Neural progenitor cell (in vitro differentiated cells): ENCODE results near the gene RAPH1. TPM values are rescaled to one million over a fixed set of nuclear protein-coding genes. Genes with fewer than 3 reads are reported as not detected.

Experiments
- DNase-seq: peaks from one replicate; pipeline ENCODE4 v3.0.0-alpha.2; 2016; ENCODE audit warnings: low spot score
- H2AFZ ChIP-seq: fragments of 200-600 bp; sonication (generic); replicated peaks from 2 replicates; pipeline ENCODE4 v1.6.1; 2016; ENCODE audit warnings: antibody characterized with exemption
- H3F3A ChIP-seq: fragments of 200-600 bp; sonication (generic); 2 replicates; pipeline ENCODE4 v1.6.1; 2016; ENCODE audit warnings: antibody characterized with exemption, low read depth
- H3K27ac ChIP-seq: fragments of 200-600 bp; sonication (generic); 2 replicates; pipeline ENCODE4 v1.5.1; 2016; ENCODE audit warnings: mild to moderate bottlenecking
- H3K27me3 ChIP-seq: fragments of 200-600 bp; sonication (generic); 2 replicates; pipeline ENCODE4 v1.6.1; 2016; ENCODE audit warnings: mild to moderate bottlenecking, moderate library complexity
- H3K36me3 ChIP-seq: fragments of 200-600 bp; sonication (generic); 2 replicates; pipeline ENCODE4 v1.5.1; 2016
- H3K4me1 ChIP-seq: fragments of 200-600 bp; sonication (generic); 2 replicates; pipeline ENCODE4 v1.6.1; 2016; ENCODE audit warnings: mixed run types
- H3K4me2 ChIP-seq: fragments of 200-600 bp; sonication (generic); 2 replicates; pipeline ENCODE4 v1.6.1; 2016
- H3K4me3 ChIP-seq: fragments of 200-600 bp; sonication (generic); 2 replicates; pipeline ENCODE4 v1.5.1; 2016
- H3K79me2 ChIP-seq: fragments of 200-600 bp; sonication (generic); 2 replicates; pipeline ENCODE4 v1.6.1; 2016; ENCODE audit warnings: low read depth
- H3K9ac ChIP-seq: fragments of 200-600 bp; sonication (generic); 2 replicates; pipeline ENCODE4 v1.6.1; 2016
- H3K9me3 ChIP-seq: fragments of 200-600 bp; sonication (generic); 2 replicates; pipeline ENCODE4 v1.5.1; 2016; ENCODE audit warnings: low read depth
- H4K20me1 ChIP-seq: fragments of 200-600 bp; sonication (generic); 2 replicates; pipeline ENCODE4 v1.6.1; 2016; ENCODE audit warnings: low read depth
- H3K27ac Mint-ChIP-seq: 3 replicates; pipeline ENCODE4 v1.8.0; 2021; ENCODE audit warnings: mixed read lengths
- H3K27me3 Mint-ChIP-seq: 2 replicates; pipeline ENCODE4 v1.8.0; 2022; ENCODE audit warnings: low read depth, mild to moderate bottlenecking, inconsistent platforms, moderate library complexity, mixed read lengths; ENCODE audit not compliant: insufficient read depth
- H3K36me3 Mint-ChIP-seq: 3 replicates; pipeline ENCODE4 v1.8.0; 2021; ENCODE audit warnings: mixed read lengths
- H3K4me1 Mint-ChIP-seq: 3 replicates; pipeline ENCODE4 v1.8.0; 2021; ENCODE audit warnings: mixed read lengths
- H3K4me3 Mint-ChIP-seq: 3 replicates; pipeline ENCODE4 v1.8.0; 2021; ENCODE audit warnings: mild to moderate bottlenecking, moderate library complexity, mixed read lengths
- H3K9me3 Mint-ChIP-seq: 3 replicates; pipeline ENCODE4 v1.8.0; 2020; ENCODE audit warnings: mixed read lengths
- CTCF ChIP-seq: fragments of 200-600 bp; sonication (generic); IDR thresholded peaks from 2 replicates; pipeline ENCODE4 v1.5.1; 2017; ENCODE audit warnings: antibody characterized with exemption, mild to moderate bottlenecking
- EZH2 ChIP-seq: fragments of 200-600 bp; sonication (generic); IDR thresholded peaks from 2 replicates; pipeline ENCODE4 v1.6.1; 2017; ENCODE audit warnings: antibody characterized with exemption, mild to moderate bottlenecking, moderate library complexity
- EZH2phosphoT487 ChIP-seq: fragments of 200-600 bp; sonication (generic); IDR thresholded peaks from 2 replicates; pipeline ENCODE4 v1.6.1; 2017; ENCODE audit warnings: antibody characterized with exemption
- total RNA-seq: library from RNA; depleted of rRNA; stranded (reverse); fragments of >200 nt; gene quantifications from 2 replicates; pipeline ENCODE4 v1.2.3, GENCODE V29; 2015; ENCODE audit warnings: low replicate concordance

RAPH1 gene
- total RNA-seq, 1 donor from 2014 or later: 11.2 TPM

GRCh38 chr2:203440671-203441070 lies 94.4 kb downstream of the RAPH1 start:
- no peak overlapping the region for H3K4me3 Mint-ChIP-seq
- peaks cover 42% of the 10 kb centered on the region for H3K36me3 Mint-ChIP-seq
- Histone ChIP-seq H3K27me3 (no peaks in the 10 kb centered on the region), H4K20me1 (no peaks in the 10 kb centered on the region), H3K27ac (no peak overlapping the region), H3F3A (peaks cover 11% of the 10 kb centered on the region), H3K9me3 (no peaks in the 10 kb centered on the region), H3K9ac (no peak overlapping the region), H3K36me3 (no peaks in the 10 kb centered on the region), H3K4me1 (no peaks in the 10 kb centered on the region), H3K79me2 (no peaks in the 10 kb centered on the region), H3K4me3 (no peak overlapping the region), H2AFZ (no peak overlapping the region), H3K4me2 (no peak overlapping the region)
- TF ChIP-seq CTCF (no peak), EZH2phosphoT487 (no peak), EZH2 (no peak)
- H3K27ac Mint-ChIP-seq: no peak overlapping the region
- peaks cover 4% of the 10 kb centered on the region for H3K27me3 Mint-ChIP-seq
- peaks cover 16% of the 10 kb centered on the region for H3K4me1 Mint-ChIP-seq
- no peak for DNase-seq
- no peaks in the 10 kb centered on the region for H3K9me3 Mint-ChIP-seq

- Mint-ChIP-seq H3K4me3 (no peak overlapping the region), H3K27me3 (peaks cover 4% of the 10 kb centered on the region), H3K27ac (no peak overlapping the region), H3K36me3 (peaks cover 33% of the 10 kb centered on the region), H3K9me3 (no peaks in the 10 kb centered on the region), H3K4me1 (peaks cover 11% of the 10 kb centered on the region)
- H3F3A ChIP-seq: peaks cover 18% of the 10 kb centered on the region
- no peak for DNase-seq
- H3K4me3 ChIP-seq: no peak overlapping the region
- H3K9me3 ChIP-seq: no peaks in the 10 kb centered on the region
- H2AFZ ChIP-seq: no peak overlapping the region
- no peaks in the 10 kb centered on the region for H3K27me3 ChIP-seq
- H3K36me3 ChIP-seq: peaks cover 9% of the 10 kb centered on the region
- no peak overlapping the region for H3K4me2 ChIP-seq
- no peaks in the 10 kb centered on the region for H4K20me1 ChIP-seq
- no peaks in the 10 kb centered on the region for H3K79me2 ChIP-seq
- no peak for TF ChIP-seq CTCF
- no peak for TF ChIP-seq EZH2
- TF ChIP-seq EZH2phosphoT487: no peak
- no peaks in the 10 kb centered on the region for H3K4me1 ChIP-seq
- H3K9ac ChIP-seq: no peak overlapping the region
- H3K27ac ChIP-seq: no peak overlapping the region
Measured at GRCh38 chr2:203438528-203438927, 96.6 kb downstream of the RAPH1 start.

- peaks cover 25% of the 10 kb centered on the region for H3K36me3 Mint-ChIP-seq
- no peak for DNase-seq
- H3K36me3 ChIP-seq: peaks cover 9% of the 10 kb centered on the region
Measured at GRCh38 chr2:203437511-203437910, 97.6 kb downstream of the RAPH1 start.

More at GRCh38 chr2:203437511-203437910, 97.6 kb downstream of the RAPH1 start:
- Histone ChIP-seq H2AFZ (no peak overlapping the region), H3K27me3 (no peaks in the 10 kb centered on the region), H3K79me2 (no peaks in the 10 kb centered on the region), H4K20me1 (no peaks in the 10 kb centered on the region), H3K9me3 (no peaks in the 10 kb centered on the region), H3K4me2 (no peak overlapping the region), H3K9ac (no peak overlapping the region), H3K4me1 (no peaks in the 10 kb centered on the region), H3K27ac (no peak overlapping the region), H3K4me3 (no peak overlapping the region), H3F3A (peaks cover 18% of the 10 kb centered on the region)
- Mint-ChIP-seq H3K4me3 (no peak overlapping the region), H3K9me3 (no peaks in the 10 kb centered on the region), H3K27ac (no peak overlapping the region), H3K4me1 (peaks cover 11% of the 10 kb centered on the region), H3K27me3 (peaks cover 4% of the 10 kb centered on the region)
- TF ChIP-seq EZH2 (no peak), EZH2phosphoT487 (no peak), CTCF (no peak)
